Occipital lobe (tissue), 2 donors: ENCODE results near the gene EPSTI1. TPM values are rescaled to one million over a fixed set of nuclear protein-coding genes. Genes with fewer than 3 reads are reported as not detected.

Experiments
- DNase-seq: peaks from one replicate; lab custom pipeline; 2025; lab: John Stamatoyannopoulos, UW
- total RNA-seq: library from RNA; depleted of rRNA; stranded (reverse); fragments of >200 nt; gene quantifications from one replicate; pipeline ENCODE4 v1.2.3, GENCODE V29; 2014

Gene EPSTI1
- total RNA-seq, 1 donor from 2014 or later = 3.4 TPM

- no peak for DNase-seq
These were observed 20.2 kb downstream of the EPSTI1 start for GRCh38 chr13:42971691-42972347.

GRCh38 chr13:42970824-42971690, 21.0 kb downstream of the EPSTI1 start:
- DNase-seq = no peak

DNA sequence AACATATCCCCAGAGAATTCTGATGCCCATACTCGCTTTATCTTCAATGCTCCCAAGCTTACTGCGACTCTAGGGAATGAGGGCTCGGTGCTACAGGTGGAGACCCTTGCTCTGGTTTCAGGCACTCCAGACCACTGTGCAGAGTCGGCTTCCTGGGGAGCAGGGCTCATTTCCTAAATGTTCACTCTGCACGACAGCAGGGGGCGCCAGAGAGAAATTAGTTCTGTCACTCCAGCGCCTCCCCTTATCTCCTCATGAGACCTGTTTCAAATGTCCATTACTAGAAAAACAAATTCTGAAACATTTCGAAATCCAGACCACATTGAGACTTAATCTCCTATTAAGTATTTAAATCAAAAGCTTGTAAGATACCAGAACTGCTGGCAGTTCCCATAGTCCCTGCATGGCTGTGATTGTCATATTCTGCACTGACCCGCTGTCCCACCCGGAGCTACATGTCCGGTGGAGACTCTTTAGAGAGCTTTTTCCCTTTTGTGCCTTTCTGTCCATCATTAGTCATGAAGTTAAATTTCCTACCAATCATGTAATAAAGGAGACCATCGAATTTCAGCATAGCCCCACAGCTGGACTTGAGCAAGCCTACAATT, 22.4 kb downstream of the EPSTI1 start:
- peak; percentile 17 for DNase-seq

DNA sequence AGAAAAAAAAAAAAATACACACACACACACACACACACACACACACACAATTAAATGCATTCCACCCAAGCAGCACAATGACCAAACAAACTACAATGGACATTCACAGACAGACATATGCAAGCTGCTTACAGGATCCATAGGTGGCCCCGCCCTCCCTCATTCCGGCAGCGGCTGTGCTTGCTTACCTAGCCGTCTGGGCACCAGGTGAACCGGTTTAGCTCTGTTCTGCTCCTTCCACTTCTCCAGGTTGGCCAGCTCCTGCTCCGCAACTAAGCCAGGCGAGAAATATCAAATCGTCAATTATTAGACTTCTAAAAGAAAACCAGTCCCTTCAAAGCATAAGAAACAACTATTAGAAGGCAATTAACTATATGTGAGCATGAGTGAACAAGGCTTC, 23.1 kb downstream of the EPSTI1 start:
- no peak for DNase-seq

DNA sequence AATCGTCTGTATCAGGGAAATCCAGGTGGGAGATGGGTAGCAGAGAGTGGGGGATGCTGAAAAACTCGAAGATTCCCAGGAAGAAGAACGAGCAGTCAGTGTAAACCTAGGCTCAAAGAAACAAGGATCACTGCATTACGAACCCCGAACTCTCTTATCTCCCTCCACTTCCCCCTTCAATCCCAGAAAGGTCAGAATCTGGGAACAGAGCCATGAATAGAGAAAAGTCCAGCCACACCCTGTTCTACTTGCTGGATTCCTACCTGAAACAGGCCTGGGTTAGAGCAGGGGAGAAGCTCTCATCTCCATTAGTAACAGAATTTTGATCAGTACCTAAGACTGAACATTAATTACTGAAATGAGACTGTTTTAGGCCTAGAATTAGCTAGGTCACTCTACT, 24.4 kb downstream of the EPSTI1 start:
- no peak for DNase-seq

DNA sequence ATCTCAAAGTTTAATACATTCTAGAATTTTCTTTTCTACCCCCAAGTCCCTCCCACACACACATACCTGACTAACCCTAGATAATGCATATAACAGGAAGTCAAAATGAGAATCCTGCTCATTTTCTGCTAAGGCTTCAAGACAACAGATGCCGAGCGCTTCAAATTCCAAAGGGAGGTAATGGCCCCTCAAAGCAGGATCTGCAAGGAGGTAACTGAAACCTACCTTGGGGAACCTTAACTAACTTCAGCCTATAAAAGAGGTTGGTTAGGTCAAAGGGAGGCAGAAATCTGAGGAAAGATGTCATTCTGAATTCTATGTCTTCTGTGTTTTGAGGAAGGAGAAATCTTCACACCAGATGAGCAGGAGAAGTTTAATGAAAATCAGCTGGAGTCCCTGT, 26.8 kb downstream of the EPSTI1 start:
- DNase-seq = no peak

DNA sequence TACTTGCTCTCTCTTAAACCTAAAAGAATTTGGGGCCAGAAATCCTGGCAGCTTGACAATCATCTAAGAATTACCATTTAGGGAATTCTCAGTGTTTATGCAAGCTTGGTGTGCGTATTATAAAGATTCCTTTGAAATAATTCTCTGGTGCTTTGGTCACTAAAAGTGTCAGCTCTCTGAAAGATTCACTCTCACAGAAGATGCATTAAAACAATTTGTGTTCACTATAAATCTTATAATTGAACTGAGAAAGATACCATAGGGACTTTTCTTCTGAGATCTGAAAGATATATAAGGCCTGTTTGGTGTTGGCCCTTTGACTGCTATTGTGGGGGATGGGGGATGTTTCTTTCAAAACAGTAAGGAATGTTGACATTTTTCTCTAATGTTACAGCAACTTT, 27.3 kb downstream of the EPSTI1 start:
- no peak for DNase-seq

DNA sequence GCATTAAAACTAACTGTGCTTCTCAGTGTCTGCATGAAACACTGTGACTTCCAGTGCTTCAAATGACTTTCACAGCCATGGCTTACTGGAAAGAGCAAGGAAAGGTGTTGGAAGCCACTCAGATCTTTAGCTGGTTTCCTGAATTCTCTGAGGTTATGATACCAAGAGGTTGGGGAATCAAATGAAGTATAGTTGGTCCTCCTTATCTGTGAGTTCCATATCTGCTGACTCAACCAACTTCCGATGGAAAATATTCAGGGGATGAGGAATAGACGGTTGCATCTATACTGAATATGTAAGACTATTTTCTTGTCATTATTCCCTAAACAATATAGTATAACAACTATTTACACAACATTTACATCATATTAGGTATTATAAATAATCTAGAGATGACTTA, 32.4 kb downstream of the EPSTI1 start:
- no peak for DNase-seq

- no peak for DNase-seq
These were observed 34.2 kb downstream of the EPSTI1 start for GRCh38 chr13:42957881-42958280.

DNA sequence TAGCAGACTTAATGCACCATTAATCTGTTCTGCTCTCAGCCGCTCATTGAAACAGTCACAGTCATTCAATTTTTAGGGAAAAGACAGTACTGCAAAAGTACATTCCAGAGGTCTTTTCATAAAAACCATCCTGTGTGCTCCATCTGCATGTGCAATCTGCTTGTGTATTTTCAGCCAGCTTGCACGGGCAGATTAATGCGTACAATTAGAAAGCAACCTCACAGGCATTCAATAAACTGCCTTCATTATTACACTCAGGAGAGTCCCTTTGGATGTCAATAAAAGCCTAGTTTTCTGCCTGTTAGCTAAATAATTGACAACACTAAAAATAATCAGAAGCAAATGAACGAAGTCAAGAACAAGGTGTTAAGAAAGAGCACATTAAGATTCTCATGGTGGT, 41.9 kb downstream of the EPSTI1 start:
- DNase-seq = no peak

- no peak for DNase-seq
These were observed 44.1 kb downstream of the EPSTI1 start for GRCh38 chr13:42947925-42948324.

GRCh38 chr13:42946927-42947326, 45.1 kb downstream of the EPSTI1 start:
- no peak for DNase-seq

GRCh38 chr13:42929886-42930535, 62.0 kb downstream of the EPSTI1 start:
- DNase-seq = no peak

DNA sequence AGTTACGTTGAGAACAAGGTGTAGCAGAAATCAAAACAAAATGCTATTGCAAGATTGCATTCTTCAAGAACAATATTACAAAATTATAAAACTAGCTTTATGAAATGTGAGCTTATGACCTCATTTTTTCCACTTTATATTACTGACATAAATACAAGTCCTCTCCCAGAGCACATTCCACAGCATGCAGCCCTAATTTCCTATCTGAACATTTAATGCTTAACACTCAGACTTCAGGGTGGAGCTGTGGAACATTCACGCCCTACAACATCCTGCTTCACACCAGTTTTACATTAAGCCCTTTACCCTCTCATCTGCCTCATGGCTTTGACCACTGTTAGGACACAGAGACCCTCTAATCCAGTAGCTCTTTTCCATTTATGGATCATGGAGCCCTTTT, 65.5 kb downstream of the EPSTI1 start:
- no peak for DNase-seq

GRCh38 chr13:42926043-42926442, 66.0 kb downstream of the EPSTI1 start:
- DNase-seq = no peak

- DNase-seq = no peak
These were observed 66.4 kb downstream of the EPSTI1 start for GRCh38 chr13:42925626-42926025.

- no peak for DNase-seq
These were observed 67.7 kb downstream of the EPSTI1 start for GRCh38 chr13:42924344-42924743.

DNA sequence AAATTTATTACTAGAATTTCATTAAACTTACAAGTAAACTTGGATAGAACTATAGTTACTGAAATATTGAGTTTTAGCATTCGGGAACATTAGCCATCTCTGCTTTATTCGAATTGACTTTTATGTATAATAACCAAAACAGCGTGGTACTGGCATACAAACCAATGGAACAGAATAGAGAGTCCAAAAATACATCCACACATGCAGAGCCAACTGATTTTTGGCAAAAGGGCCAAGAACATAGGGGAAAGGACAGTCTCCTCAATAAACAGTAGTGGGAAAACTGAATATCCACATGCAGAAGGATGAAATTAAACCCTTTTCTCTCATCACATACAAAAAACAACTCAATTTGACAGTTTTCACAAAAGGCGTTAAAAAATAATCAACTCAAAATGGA, 84.3 kb downstream of the EPSTI1 start:
- no peak for DNase-seq

DNA sequence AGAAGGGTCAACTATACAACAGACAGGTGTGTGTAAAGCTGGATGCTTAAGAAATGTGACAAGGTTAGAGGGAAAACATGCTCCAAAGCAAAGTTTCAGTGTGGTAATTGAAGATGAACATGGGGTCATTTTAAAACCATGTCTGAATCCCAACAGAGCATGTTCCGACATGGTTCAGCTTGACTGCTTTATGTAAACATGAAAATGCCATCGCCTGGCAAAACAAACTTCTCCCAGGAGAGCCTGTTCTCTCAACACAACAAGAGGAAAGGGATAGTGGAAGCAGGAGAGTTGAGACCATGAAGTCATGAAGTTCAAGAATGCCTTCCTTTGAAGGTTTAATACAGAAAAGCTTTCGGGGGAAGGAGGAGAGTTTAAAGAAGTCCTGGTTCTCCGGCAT, 85.8 kb downstream of the EPSTI1 start:
- no peak for DNase-seq

DNA sequence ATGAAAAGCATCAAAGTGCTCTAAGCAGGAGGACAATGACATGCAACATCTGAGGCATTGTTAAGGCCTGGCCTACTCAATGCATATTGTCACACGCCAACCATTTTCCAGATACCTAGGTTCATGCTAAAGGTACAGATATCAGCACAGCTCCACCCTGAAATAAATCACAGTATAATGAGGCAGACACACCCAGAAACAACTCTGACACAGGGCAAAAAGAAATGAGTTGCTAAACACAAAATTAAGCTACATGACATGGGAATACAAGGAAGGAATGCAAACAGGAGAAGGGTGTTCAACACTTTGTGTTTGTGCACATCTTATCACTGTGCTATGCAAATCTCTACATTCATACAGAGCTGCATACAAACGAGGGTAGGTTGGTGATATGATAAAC, 86.5 kb downstream of the EPSTI1 start:
- no peak for DNase-seq

DNA sequence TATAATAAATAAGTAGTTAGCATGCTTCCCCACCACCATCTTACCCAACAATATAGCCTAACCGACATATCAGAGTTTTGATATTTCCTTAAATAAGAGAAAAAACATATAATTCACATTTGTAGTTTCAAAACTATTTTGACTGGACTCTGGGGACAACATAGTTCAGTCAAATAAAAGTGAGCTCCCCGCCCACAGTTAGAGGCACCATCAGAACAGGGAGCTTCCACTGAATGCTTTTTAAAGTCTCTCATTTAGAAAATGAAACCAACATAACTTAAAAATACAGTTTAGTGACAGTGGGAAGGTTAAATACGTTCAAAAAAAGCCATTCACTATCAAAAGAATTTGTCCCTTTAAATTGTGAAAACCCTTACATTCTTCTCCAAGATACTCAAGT, 92.8 kb downstream of the EPSTI1 start:
- DNase-seq = no peak

GRCh38 chr13:42895776-42896175, 96.3 kb downstream of the EPSTI1 start:
- DNase-seq = no peak
